Brain pericyte (primary cell): ENCODE data around the gene DLGAP1.

Experiments used
- DNase-seq: peaks from one replicate; pipeline ENCODE4 v3.0.0-alpha.2; 2012; ENCODE audit warnings: low read depth, low spot score

Gene DLGAP1

GRCh38 chr18:4004183-4004829 is 450.8 kb downstream of the DLGAP1 start:
- DNase-seq = no peak

- no peak for DNase-seq
Observed at GRCh38 chr18:3998698-3999333, 456.3 kb downstream of the DLGAP1 start.

GRCh38 chr18:3995476-3996102 is 459.5 kb downstream of the DLGAP1 start:
- no peak for DNase-seq

GRCh38 chr18:3993941-3994687 is 461.0 kb downstream of the DLGAP1 start:
- DNase-seq = no peak

- no peak for DNase-seq
Observed at GRCh38 chr18:3985664-3986063, 469.4 kb downstream of the DLGAP1 start.

- DNase-seq = no peak
Observed at GRCh38 chr18:3985020-3985419, 470.1 kb downstream of the DLGAP1 start.

GRCh38 chr18:3984163-3984757 is 470.8 kb downstream of the DLGAP1 start:
- no peak for DNase-seq

GRCh38 chr18:3983351-3983969 is 471.6 kb downstream of the DLGAP1 start:
- DNase-seq = no peak

- no peak for DNase-seq
Observed at GRCh38 chr18:3982541-3982940, 472.6 kb downstream of the DLGAP1 start.

GRCh38 chr18:3979024-3979423 is 476.1 kb downstream of the DLGAP1 start:
- no peak for DNase-seq

GRCh38 chr18:3973191-3973850 is 481.8 kb downstream of the DLGAP1 start:
- DNase-seq = no peak

- no peak for DNase-seq
Observed at GRCh38 chr18:3972291-3972930, 482.7 kb downstream of the DLGAP1 start.

- no peak for DNase-seq
Observed at GRCh38 chr18:3970929-3971328, 484.2 kb downstream of the DLGAP1 start.

- DNase-seq = no peak
Observed at GRCh38 chr18:3967359-3968180, 487.5 kb downstream of the DLGAP1 start.

- DNase-seq = no peak
Observed at GRCh38 chr18:3966642-3967358, 488.3 kb downstream of the DLGAP1 start.

GRCh38 chr18:3966246-3966641 is 488.9 kb downstream of the DLGAP1 start:
- no peak for DNase-seq

GRCh38 chr18:3960977-3961376 is 494.1 kb downstream of the DLGAP1 start:
- no peak for DNase-seq

- DNase-seq = no peak
Observed at GRCh38 chr18:3960142-3960541, 495.0 kb downstream of the DLGAP1 start.

GRCh38 chr18:3952031-3952430 is 503.1 kb downstream of the DLGAP1 start:
- no peak for DNase-seq
